GM19467 (cell line): ENCODE data around the gene MKNK1.

Experiments
- ATAC-seq: cut with Tn5 transposase; IDR thresholded peaks from one replicate; pipeline ENCODE4 v1.9.1; 2021; ENCODE audit warnings: mild to moderate bottlenecking, moderate library complexity; ENCODE audit not compliant: unreplicated experiment

Gene MKNK1

GRCh38 chr1:46544561-46545240, 59.4 kb downstream of the MKNK1 start:
- no peak for ATAC-seq

DNA sequence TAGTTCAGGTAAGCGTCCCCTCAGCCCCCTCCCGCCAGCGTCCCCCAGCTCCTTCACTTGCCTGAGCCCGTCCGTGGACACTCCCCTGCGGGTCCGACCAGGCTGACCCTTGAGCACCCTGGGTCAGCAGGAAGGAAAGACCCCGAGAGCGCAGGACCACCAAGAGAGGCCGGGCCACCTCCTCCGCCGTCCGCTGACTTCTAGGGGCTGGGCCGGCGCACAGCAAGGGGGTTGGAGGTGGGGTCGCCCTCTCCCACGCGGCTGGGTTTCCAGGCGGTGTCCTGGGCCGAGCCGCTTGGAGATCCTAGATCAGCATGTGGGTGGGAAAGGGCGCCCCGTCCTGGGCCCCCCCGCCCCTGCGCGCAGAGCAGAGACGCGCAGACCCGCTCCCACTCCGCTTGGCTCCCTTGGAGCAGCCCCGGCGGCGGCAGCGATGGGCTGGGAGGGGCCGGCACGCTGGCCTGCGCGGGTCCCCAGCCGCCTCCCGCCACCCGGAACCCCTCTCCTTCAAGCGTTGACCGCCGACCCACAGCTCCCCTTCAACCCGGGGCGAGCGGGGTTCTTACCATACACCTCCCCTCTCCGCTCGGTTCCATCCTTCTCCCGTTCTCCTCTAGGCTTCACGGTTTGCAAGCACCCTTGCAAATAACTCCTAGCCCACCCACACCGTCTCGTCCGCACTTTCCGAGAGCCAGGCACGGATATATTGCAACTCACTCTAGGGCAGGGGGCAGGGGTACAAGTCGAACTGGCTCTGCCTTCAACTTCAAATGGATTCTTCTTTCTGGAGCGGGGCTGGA, 60.1 kb downstream of the MKNK1 start:
- ATAC-seq = no peak

DNA sequence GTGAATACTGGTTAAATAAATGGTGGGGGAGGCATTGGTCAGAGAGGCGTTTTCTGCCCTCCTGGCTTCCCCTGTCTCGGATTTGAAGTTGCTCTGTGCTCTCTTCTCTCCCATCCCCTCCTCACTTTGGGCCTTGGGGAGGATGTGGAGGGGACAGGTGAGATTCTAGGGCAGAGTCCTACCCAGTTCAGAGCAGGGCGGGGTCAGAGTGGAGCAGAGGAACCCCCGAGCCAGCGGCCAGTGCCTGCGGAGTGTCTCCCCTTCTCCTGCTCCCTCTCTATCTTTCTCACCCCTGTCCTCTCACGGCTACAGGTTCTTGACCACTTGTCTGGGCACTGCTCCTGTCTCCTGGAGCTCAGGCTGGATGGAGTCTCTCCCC, 60.7 kb downstream of the MKNK1 start:
- no peak for ATAC-seq

DNA sequence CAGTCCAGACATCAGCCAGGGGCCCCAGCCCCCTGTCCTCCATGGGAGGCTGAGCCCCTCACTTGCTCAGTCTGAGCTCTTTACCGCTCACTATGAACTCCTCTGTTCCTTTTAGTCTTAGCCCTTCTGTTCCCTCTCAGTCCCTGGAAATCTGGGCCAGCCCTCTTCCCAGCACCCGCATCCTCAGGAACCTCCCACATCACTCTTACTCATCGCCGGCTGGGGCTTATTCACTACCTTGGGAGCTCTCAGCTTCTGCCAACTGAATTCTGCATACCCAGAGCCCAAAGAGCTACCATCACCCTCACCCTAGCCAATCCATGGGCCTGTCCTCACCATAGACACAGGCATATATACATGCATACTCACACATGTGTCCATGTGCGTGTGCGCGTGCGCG, 64.1 kb downstream of the MKNK1 start:
- ATAC-seq = no peak

DNA sequence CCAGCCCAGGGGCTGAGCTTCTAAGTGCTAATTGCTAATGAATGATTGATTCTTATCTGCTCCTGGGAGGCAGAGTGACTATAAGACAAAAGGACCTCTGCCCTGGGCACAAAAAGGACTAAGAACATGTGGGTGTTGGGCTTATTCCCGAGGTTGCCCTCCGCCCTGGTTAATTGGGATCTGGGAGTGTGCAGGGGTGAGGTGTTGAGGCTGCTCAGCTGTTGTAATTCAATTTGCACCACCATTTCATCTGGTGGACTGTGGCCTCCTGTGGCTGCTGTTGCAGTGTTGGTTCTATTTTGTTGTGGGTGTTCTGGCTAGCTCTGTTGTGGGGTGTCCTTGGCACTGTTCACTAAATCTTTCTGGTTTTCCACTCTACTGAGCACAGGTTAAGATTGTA, 65.9 kb downstream of the MKNK1 start:
- ATAC-seq = no peak

- ATAC-seq = no peak
Measured at GRCh38 chr1:46537651-46538050, 66.4 kb downstream of the MKNK1 start.

DNA sequence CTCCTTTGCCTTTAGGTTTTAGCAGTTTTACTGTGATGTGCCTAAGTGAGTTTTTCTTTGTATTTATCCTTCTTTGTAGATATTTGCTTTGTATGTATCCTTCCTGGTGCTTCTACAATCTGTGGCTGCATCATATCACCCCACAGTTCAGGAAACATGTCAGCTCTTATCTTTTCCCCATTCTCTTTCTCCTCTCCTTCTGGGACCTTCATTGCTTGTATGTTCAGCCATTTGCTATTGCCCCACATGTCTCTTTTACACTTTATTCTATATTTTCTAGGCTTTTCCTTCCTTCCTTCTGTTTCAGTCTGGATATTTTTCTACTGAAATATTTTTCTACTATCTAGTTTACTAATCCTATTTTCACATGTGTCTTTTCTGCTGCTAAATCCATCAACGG, 67.5 kb downstream of the MKNK1 start:
- ATAC-seq = no peak

DNA sequence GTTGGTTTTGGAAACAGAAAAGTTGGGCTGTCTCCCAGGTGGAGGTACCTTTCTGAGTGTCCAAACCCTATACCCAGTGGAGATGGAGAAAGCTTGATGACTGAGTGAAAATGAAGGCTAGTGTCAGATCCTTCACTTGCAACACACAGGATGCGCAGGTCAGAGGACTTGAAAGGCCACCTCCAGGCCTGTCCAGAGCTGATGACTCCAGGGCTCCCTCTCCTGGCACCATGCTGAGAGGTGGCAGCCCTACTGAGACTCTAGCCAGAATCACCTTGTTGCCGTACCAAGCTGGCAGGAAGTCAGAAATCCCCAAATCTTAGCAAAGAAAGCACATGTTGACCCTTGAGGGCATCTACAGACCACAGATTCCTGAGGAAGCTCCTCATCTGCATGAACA, 69.0 kb downstream of the MKNK1 start:
- no peak for ATAC-seq

DNA sequence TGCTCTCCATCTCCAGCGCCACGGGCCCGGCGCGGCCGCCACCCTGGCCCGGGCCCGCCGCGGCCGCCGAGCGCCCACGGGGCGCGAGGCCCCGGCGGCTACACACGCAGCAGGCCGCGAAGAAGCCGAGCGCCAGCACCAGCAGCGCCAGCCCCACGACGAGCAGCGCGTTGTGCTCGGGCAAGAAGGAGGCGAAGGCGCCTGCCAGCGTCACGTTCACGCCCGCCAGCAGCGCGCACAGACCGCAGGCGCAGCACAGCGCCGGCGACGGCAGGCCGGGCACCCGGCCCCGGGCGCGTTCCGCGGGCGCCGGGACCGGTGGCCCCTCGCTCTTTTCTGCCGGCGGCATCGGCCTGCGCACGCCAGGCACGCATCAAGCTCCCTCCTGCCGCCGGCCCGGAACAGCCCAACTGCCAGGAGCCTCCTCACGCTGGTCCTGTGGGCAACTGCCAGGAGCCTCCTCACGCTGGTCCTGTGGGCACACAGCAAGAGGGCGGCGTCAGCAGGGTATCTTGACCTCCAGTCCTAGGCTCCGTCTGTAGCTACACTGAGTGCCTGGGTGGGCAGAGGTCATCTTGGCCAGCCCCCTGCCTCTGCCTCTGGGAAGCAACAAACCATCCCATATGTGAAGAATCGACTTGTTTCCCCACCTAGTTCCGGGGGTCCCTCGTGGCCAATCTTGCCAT, 70.7 kb downstream of the MKNK1 start:
- no peak for ATAC-seq

DNA sequence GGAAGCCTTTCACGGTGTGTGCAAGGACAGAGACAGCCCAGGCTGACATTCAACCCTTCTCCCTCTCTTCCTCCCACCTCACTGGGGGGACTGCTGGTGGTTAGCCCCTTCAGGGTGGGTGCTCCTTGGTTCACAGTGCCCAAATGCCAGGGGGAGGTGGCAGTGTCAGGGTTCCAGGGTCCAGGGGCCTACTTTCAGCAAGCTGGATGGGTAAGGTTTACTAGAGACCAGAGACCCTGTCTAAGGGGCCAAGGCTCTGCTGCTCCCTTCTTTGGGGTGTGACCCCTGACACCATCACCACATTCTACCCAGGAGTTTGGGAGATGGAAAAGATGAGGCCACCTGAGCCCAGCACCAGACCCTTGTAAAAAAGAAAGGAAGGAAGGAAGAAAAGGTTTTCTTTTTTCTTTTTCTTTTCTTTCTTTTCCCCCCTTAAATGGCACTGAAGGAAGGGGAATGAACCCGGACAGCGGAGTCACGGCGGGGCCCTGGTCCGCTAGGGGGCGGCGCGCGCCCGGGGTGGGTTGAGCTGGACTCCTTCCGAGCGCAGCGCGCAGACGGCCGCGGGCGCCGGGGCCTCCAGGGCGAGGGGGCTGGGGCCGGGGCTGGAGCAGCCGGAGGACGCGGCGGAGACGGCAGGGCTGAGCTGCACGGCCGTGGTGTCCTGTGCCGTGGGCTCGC, 71.4 kb downstream of the MKNK1 start:
- ATAC-seq = no peak

DNA sequence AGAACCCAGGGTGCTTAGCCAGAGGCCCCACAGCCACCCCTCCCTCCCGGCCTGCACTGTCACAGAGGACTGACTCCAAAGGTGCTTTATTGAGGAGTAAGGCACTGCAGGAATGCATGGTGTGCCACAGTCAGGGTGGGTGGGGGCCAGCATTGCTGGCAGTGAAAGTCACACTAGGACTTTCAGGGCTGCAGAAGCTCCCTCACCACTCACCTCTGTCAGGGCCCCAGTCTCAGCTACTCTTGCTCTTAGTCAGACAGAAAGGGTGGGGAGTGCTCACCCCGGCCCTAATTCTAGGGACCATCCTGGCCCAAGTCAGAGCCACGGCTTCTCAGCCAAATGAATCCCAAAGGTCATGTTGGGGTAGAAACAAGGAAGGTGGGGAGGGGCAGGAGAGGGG, 72.0 kb downstream of the MKNK1 start:
- ATAC-seq = no peak

GRCh38 chr1:46530791-46531409, 73.2 kb downstream of the MKNK1 start:
- no peak for ATAC-seq

GRCh38 chr1:46530311-46530710, 73.8 kb downstream of the MKNK1 start:
- no peak for ATAC-seq

DNA sequence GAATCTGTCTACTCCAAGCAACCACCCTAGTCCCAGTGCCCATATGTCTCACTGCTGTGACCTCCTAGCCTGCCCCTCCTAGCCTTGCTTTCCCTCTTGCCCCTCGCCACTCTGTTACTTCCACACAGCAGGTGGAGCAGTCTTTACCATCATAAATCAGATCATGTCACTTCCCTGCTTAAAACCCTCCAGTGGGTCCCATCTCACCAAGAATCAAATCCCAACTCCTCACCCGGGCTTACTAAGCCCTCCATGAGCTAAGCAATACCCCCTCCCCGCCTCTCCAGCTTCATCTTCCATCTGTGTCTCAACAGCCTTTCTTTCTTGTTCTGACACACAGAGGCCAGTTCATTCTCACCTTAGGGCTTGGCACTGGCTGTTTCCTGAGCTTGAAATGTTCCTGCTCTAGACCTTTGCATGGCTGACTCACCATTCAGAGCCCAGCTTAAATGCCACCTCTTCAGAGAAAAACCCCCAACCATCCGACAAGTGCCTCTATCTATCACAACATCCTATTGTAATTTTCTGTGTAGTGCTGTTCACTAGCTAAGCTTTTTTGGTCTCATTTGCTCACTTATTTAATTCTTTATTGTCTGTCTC, 74.9 kb downstream of the MKNK1 start:
- ATAC-seq = no peak

GRCh38 chr1:46528297-46528955, 75.6 kb downstream of the MKNK1 start:
- ATAC-seq = no peak

- no peak for ATAC-seq
Measured at GRCh38 chr1:46527474-46528296, 76.4 kb downstream of the MKNK1 start.

- ATAC-seq = no peak
Measured at GRCh38 chr1:46526691-46527291, 77.3 kb downstream of the MKNK1 start.

GRCh38 chr1:46526013-46526690, 77.9 kb downstream of the MKNK1 start:
- no peak for ATAC-seq
